ENCODE results near the gene BEST1.

The BEST1 gene

DNA sequence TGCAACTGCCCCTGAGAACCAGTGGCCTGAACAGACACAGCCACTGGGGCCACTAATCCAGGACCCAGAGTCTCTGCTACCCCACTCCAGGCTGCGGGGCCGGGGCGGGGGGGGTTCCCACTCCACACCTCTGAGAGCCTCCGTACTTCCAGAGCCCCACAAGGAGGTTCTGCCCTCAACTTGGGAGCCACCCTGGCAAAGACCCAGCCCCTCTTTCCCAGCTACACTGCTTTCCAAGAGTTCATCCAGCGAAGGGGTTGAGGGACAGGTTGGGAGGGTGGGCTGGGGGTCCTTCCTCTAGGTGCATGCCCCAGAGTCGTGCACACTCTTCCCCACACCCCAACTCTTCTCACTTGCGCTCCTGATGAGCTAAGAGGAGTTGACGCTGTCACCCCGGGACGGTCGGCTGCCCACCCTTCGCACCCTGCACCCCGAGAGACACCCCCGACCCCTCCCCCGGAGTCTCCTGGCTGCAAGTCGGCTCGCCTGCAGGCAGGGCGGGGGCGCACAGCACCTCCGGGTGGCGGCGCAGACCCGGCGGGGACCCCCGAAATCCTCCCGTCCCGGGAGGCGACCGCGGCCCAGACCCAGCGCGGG is 33.3 kb upstream of the BEST1 start:
- no peak for DNase-seq (ENCODE audit: low spot score)

GRCh38 chr11:61917334-61918109 is 32.6 kb upstream of the BEST1 start, which contains the start of gene RAB3IL1:
RAB3IL1 (minus strand) TSS chr11:61917566; CDS start chr11:61917367, 199 bp downstream.
- peak; percentile 54 for DNase-seq (ENCODE audit: low spot score)

DNA sequence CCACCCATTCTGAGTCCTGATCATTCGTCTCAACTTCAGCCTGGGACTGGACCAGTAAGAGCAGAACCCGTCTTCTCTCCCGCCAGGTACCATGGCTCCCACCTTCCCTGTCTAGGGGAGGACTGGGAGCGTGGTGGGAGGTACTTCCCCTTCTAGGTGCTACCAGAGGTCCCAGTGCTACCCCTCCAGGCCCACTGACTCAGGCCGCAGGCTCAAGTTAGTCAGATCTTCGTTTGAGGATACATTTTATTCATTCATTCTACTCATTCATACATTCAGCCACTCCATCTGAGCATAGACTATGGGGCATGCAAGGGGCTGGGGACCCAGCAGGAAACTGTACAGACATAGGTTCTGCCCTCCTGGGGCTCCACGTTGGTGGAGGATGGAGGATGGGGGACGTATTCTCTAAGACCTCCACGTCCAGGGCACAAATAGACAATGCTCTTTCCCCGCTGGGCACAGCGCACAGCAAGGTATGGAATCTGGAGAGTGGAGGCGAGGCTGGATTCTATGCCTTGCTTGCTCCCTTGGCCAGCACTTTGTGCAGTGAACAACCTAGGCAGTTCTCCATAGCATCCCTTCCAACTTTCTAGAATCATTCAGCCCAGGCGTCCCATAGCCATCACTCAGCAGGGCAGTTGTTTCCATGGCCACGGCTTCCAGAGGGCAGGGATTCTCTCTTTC is 31.8 kb upstream of the BEST1 start:
- DNase-seq (ENCODE audit: low spot score) = no peak

- DNase-seq (ENCODE audit: low spot score) = no peak
These were observed 31.0 kb upstream of the BEST1 start for GRCh38 chr11:61918938-61919704.

DNA sequence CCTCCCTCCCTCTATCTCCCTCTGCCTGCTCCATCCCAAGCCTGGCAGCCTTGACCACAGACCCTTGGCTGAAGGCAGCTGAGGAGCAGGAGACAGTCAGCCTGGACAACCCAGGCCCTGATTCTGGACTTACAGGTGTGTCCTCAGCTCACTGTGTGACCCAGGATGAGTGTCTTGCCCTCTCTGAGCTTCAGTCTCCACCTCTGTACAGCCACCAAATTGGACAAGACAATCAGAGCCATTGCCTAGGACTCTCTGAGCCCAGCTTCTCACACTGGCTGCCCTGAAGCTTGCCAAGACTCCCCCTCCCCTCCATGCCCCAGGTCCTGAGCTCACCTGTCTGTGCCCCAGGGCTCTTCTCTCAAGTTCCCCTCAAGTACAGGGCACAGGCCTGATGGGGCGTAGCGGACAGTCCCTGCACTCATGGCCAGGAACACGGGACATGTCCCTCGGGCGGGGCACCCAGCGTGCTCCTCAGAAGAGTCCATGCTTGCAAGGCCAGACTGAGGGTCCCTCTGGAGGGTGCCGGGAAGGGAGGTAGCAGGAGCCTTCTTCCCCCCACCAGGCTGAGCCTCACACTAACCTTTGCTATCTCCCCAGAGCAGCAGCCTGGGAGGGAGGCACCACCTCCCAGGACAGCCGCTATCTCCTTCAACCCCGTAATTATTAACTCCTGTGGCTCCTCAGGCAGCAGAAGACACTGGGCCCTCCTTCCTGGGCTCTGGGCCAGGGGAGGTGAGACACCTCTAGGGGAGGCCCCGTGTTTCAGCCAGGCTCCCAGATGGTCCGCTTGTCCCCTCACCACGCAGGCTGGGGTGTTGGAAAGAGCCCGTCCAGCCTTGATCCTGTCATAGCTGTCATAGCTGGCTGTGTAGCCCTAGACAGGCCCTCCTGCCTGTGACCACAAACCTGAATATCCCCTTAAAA is 30.2 kb upstream of the BEST1 start:
- DNase-seq (ENCODE audit: low spot score) = no peak

GRCh38 chr11:61921446-61921845 is 28.7 kb upstream of the BEST1 start:
- DNase-seq (ENCODE audit: low spot score) = no peak

DNA sequence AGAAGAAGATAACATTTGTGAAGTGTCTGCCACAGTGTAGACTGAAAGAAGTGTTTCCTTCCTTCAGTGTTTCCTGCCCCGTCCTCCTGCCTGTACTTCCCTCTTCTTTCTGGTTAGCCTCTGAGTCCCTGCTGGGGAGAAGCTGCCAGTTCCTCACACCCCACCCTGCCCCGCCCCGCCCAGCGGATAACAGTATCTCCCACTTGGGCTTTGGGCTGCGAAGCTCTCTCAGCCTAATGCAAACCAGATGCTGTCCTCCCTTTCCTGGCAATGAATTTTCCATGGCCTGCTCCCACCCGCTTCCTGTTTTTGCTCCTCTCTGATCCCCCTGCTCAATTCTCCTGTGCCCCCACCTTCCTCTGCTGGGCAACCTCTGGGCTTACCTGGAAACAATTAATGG is 27.6 kb upstream of the BEST1 start:
- no peak for DNase-seq (ENCODE audit: low spot score)

DNA sequence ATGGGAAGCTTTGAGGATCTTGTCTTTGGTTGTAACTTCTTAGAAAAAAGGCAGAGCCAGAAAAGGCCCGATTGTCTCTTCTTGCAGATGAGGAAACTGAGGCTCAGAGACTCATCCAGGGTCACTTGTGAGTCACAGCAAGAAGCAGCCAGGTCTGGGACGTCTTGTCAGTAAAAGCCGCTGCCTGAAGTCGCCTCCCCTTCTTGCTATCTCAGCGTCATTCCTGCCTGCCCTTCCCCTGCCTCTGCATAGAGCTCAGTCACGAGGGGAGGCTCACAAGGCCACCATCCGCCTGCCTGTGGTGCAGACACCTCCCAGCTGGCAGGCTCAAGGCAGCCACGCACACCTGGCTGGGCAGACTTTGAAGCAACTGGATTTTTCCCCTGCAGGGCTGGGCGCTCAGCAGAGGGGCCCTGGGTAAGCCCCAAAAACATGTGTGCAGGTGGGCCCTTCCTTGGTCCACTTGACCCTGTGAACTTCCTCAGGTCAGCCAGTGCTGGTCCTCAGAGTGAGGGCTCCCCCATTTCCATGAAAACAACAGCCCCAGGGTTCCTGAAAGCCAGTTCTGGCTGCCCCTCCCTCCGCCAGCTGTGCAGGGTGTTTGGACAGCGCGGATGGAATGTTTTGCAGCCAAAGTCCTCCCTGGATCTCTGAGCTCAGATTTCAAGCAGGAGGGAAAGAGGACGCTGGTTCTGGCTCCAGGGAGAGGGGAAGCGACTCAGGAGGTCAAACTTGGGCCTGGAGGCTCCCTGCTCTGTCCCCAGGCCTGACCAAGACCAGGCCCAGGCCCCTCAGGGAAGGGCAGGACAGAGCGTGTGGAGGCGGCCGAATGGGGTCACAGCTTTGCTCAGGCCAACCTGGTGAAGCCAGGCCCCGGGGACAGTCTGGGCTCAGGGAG is 26.7 kb upstream of the BEST1 start:
- DNase-seq (ENCODE audit: low spot score) = no peak

- DNase-seq (ENCODE audit: low spot score) = no peak
These were observed 26.1 kb upstream of the BEST1 start for GRCh38 chr11:61924064-61924455.

DNA sequence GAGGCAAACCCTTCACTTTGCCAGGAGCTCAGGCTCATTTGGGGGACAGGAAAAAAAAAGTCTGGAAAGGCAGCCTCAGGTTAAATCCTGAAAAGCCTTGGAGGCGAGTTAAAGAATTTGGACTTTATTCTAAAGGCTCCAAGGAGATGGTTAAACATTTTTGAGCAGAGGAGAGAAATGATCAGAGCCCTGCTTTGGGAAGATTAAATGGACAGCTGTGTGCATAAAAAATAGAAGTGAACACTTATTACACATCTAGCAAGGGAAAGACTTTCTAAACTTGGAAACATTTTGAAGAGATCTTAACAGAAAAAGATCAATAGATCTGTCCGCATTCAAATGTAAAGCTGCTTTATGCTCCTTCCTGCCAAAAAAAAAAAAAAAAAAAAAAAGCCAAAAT is 24.4 kb upstream of the BEST1 start:
- no peak for DNase-seq (ENCODE audit: low spot score)

DNA sequence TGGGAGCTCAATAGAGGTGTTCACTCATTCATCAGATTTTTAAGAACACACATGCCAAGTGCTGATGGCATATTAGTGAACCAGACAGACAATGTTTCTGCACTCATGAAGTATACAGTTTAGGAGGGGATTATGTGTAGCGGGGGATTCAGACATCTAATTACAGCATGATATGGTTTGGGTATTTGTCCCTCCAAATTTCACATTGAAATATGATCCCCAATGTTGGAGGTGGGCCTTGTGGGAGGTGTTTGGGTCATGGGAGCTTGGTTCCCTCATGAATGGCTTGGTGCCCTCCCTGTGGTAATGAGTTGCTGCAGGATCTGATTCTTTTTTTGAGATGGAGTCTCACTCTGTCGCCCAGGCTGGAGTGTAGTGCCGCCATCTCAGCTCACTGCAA is 23.9 kb upstream of the BEST1 start:
- no peak for DNase-seq (ENCODE audit: low spot score)

DNA sequence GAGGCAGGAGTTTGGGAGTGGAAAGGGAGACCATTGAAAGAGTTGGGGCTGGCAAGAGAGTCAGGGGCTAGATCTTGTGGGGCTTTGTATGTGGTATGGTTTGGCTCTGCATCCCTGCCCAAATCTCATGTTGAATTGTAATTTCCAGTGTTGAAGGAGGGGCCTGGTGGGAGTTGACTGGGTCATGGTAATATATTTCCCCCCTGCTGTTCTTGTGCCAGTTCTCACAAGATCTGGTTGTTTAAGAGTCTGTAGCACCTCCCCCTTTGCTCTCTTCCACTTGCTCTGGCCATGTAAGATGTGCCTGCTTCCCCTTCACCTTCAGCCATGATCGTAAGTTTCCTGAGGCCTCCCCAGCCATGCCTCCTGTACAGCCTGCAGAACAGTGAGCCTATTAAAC is 22.6 kb upstream of the BEST1 start:
- DNase-seq (ENCODE audit: low spot score) = no peak

DNA sequence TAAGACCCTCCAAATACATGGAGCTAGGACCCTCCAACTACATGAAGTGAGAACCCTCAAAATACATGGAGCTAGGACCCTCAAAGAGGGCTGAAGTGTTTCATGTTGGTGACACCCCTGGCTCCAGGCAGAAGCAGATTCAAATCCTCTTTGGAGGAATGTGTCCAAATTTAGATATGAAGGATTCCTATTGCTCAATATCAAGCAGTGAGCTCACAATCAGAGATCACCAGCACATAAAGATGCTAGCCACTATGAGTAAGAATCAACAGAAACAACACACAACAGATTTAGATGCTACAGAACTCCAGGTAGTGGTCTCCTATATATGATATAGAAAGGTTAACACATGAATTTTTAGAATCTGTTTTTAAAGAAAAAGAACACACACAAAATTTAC is 21.5 kb upstream of the BEST1 start:
- DNase-seq (ENCODE audit: low spot score) = no peak

GRCh38 chr11:61930933-61931332 is 19.2 kb upstream of the BEST1 start:
- DNase-seq (ENCODE audit: low spot score) = no peak

DNA sequence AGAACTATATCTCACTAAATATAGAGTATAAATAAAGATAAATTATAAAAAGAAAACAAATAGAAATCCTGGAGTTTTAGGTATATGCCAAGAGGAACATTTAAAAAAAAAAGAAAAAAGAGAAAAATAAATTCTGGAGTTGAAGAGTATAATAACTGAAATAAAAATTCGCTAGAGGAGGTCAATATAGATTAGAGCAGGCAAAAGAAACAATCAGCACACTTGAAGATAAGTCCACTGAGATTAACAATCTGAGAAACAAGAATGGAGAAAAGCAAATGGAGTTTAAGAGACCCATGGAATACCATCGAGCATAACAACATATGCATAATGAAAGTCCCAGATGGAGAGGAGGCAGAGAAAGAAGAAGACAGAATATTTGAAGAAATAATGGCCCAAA is 14.3 kb upstream of the BEST1 start:
- no peak for DNase-seq (ENCODE audit: low spot score)

DNA sequence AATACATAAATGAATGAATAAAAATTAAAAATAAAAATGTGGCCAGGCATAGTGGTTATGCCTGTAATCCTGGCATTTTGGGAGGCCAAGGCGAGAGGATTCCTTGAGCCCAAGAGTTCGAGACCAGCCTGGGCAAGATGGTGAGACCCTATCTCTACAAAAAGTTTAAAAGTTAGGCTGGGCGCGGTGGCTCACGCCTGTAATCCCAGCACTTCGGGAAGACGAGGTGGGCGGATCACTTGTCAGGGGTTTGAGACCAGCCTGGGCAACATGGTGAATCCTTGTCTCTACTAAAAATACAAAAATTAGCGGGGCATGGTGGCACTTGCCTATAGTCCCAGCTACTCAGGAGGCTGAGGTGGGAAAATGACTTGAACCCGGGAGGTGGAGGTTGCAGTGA is 9.7 kb upstream of the BEST1 start:
- DNase-seq (ENCODE audit: low spot score) = no peak

DNA sequence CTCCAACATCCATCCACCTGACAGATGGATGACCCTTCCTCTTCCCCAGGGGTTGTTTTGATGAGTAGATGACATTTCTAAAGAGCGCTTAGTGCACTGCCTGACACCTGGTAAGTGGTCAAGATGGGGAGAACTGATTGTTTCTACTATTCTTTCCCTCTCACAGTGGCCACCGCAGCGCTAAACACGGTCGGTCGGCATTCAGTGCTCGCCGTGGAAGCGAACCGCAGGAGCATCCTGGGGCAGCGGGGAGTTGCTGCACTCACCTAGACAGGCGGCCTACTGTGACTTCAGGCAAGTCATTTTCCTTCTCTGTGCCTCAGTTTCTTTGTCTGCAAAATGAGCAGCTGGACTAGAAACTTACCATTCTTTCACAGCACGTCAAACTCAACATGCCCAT is 5.0 kb upstream of the BEST1 start:
- DNase-seq (ENCODE audit: low spot score) = no peak

- no peak for DNase-seq (ENCODE audit: low spot score)
These were observed 3.3 kb upstream of the BEST1 start for GRCh38 chr11:61946894-61947293.

GRCh38 chr11:61947486-61948210 is 2.5 kb upstream of the BEST1 start:
- DNase-seq (ENCODE audit: low spot score) = peak; percentile 89

DNA sequence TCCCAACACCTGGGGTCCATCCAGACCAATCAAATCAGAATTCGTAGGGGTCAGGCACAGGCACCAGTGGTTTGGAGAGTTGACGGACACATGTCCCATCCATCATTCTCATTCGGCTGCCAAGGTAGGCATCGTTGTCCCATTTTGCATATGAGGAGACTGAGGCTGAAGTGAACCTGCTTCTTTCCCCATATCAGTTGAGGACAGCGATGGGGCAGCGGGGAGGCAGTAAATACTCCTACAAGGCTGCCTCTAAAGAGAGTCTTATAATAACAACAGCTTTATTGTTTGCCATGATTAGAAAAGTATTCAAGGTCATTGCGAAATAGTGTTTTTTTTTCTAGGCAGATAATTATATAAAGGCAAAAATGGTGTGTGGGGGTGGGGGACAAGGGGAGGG is 1.6 kb upstream of the BEST1 start:
- no peak for DNase-seq (ENCODE audit: low spot score)
